ENCODE data around the gene LACTB. TPM values are rescaled to one million over a fixed set of nuclear protein-coding genes. Genes with fewer than 3 reads are reported as not detected.

The LACTB gene
- total and polyA plus RNA-seq, 2 of the 4 experiments (the other 2 are of a cell fraction) = 12.9 to 32.7 TPM

DNA sequence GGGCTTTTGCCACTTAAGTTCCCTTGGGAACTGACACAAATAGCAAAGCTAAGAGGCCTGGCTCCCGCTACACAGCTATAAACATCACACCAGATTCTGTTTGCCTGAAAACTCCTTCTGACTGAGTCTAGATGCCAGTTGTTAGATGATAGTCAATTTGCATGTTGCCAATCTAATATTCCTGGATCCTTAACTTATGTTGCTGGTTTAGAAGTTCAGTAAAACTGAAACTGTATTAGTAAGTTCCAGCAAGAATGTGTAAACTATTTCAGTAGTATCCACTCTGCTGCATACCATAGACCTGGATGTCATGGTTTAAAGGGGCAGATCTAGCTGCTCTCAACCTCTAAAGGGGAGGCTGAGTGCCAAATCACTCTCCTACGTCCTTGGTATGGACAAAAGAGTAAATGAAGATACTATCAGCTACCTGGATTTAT is 27.1 kb upstream of the LACTB start:
- Histone ChIP-seq H3K4me3 (ENCODE audit: insufficient read depth, low read depth, low read length) (peak overlapping the region; percentile 30; the same call in 1 of the 2 replicates), H3K9me3 (ENCODE audit: control insufficient read depth, insufficient read depth, low read length) (no peaks in the 10 kb centered on the region), H2AK5ac (ENCODE audit: low read depth, low read length) (peak overlapping the region; percentile 35), H3K27ac (ENCODE audit: insufficient read depth, low read length) (peak overlapping the region; percentile 87), H2AK9ac (replicated peaks; ENCODE audit: low read depth, low read length, poor library complexity) (peak overlapping the region; percentile 10), H3K18ac (ENCODE audit: low read depth, low read length) (peak overlapping the region; percentile 99; the same call in 1 of the 2 replicates), H4K91ac (ENCODE audit: insufficient read depth, low read depth, low read length) (peak overlapping the region; percentile 88), H3K79me1 (ENCODE audit: low read depth in 1 of 2, low read length in 2 of 2) (no peaks in the 10 kb centered on the region; a peak in 2 of 4 replicates), H2AFZ (replicated peaks; ENCODE audit: low read length, poor library complexity) (peak overlapping the region; percentile 65), H3K14ac (replicated peaks; ENCODE audit: low read depth, low read length) (peak overlapping the region; percentile 90), H2BK5ac (ENCODE audit: low read depth, low read length, poor library complexity, severe bottlenecking) (peak overlapping the region; percentile 98), H3K9ac (ENCODE audit: low read depth, low read length) (peak overlapping the region; percentile 73), H3K36me3 (ENCODE audit: control insufficient read depth, insufficient read depth, low read length) (no peaks in the 10 kb centered on the region), H3K9me1 (ENCODE audit: insufficient read depth, low read length) (peaks cover 1% of the 10 kb centered on the region; the same call in 1 of the 2 replicates), H2BK15ac (ENCODE audit: low read depth, low read length) (peak overlapping the region; percentile 71; the same call in 1 of the 3 replicates), H2BK120ac (ENCODE audit: low read depth, low read length) (peak overlapping the region; percentile 97), H3K27me3 (ENCODE audit: control insufficient read depth, insufficient read depth, low read length) (no peaks in the 10 kb centered on the region), H3K56ac (ENCODE audit: extremely low read depth, insufficient read depth, low read length) (peak overlapping the region; percentile 94), H3K23ac (ENCODE audit: low read depth, low read length) (peak overlapping the region; percentile 94), H3K4me2 (ENCODE audit: low read depth, low read length) (peak overlapping the region; percentile 97), H3K4me1 (ENCODE audit: control insufficient read depth, insufficient read depth, low read length) (peaks cover 7% of the 10 kb centered on the region), H2BK20ac (ENCODE audit: low read depth, low read length) (peak overlapping the region; percentile 97), H3K4ac (ENCODE audit: low read depth, low read length) (peak overlapping the region; percentile 92), H4K5ac (ENCODE audit: low read depth, low read length) (peak overlapping the region; percentile 97), H4K8ac (ENCODE audit: low read depth in 2 of 2, low read length in 2 of 2) (peak overlapping the region in 1 of 2 experiments; percentile 98; a peak in 3 of 4 replicates), H4K20me1 (ENCODE audit: insufficient read depth, low read length) (no peaks in the 10 kb centered on the region)
- BruUV-seq (replicated peaks) = no TSS peak
- TF ChIP-seq RFX5 (IDR thresholded peaks at IDR 0.05; ENCODE audit: low read depth, low read length) = no peak
- TF ChIP-seq MXI1 (IDR thresholded peaks at IDR 0.05; ENCODE audit: borderline replicate concordance, low read depth, low read length) = no peak
- peak; percentile 21; the same call in 1 of the 2 replicates for TF ChIP-seq CEBPB (IDR thresholded peaks at IDR 0.05; ENCODE audit: low read depth, low read length)
- no peak for TF ChIP-seq SMC3 (IDR thresholded peaks at IDR 0.05; ENCODE audit: low read depth, low read length)
- dilution Hi-C loops (cut with HindIII; ENCODE audit: low sequenced_read_pairs, unreplicated experiment) = no loop called here
- in situ Hi-C loops (cut with MboI; ENCODE audit: low sequenced_read_pairs) = no loop called here
- ATAC-seq (ENCODE audit: low read depth) (peak; percentile 80), DNase-seq (peak; percentile 86)
- WGBS, 2 experiments (ENCODE audit: extremely low coverage in 2 of 2, insufficient read length in 1 of 2) = no CpG with 5 or more reads among the region's 2 CpGs
- intact Hi-C loops (cut with micrococcal nuclease) = loop anchor here (2.0 to 10.0 kb wide), 3 partner anchors 62 to 310 kb away; partner anchors contain the start of gene RPS27L
- ChIA-PET POLR2A (ENCODE audit: unreplicated experiment) (interaction anchor here (0.5 to 1.6 kb wide), 4 partner anchors 42 to 52 kb away, joined by 3 to 6 read pairs (median 4); partner anchors contain the start of gene TPM1), CTCF (interaction anchor here (0.8 to 2.1 kb wide), 5 partner anchors 9 to 312 kb away, joined by 3 to 16 read pairs (median 7); no protein-coding TSS in a partner anchor)

All from IMR-90 (cell line).